ENCODE data around the gene GET4. TPM values are rescaled to one million over a fixed set of nuclear protein-coding genes. Genes with fewer than 3 reads are reported as not detected.
"Not testable (repeated sequence)": the region's sequence is repeated elsewhere in the genome, so short reads cannot be mapped to it uniquely, and the experiment has no call there.

Gene GET4
- total RNA-seq, 1 donor from 2014 or later = 4.2 TPM

DNA sequence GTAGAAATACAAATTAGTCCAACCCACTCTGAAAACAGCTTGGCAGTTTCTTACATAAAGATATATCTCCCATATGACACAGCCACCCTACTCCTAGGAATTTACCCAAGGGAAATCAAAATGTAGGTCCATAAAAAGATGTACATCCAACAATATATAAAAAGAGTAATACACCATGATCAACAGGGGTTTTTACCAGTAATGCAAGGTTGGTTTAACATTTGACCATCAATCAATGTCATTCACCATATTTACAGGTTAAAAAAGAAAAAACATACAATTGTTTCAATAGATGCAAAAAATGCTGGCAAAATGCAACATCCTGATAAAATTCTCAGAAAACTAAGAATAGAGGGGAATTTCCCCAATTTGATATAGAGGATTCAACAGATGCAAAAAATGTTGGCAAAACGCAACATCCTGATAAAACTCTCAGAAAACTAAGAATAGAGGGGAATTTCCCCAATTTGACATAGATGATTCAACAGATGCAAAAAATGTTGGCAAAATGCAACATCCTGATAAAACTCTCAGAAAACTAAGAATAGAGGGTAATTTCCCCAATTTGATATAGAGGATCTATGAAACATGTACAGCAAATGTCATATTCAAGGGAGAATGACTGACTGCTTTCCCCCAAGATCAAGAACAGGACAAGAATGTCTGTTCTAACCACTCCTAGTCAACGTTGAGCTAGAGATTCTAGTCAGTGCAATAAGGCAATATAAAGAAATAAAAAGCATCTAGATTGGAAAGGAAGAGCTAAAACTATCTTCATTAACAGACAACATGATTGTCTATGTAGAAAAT is 64.5 kb downstream of the GET4 start:
- Histone ChIP-seq H3K27ac (no peak overlapping the region), H3K27me3 (no peaks in the 10 kb centered on the region), H3K4me1 (no peaks in the 10 kb centered on the region), H3K4me3 (no peak overlapping the region), H3K36me3 (no peaks in the 10 kb centered on the region), H3K9me3 (no peaks in the 10 kb centered on the region)
- no peak for DNase-seq (ENCODE audit: low spot score in 2 of 2)
- intact Hi-C loops (cut with DNase I) = no loop called here
- TF ChIP-seq, protein P1, sequence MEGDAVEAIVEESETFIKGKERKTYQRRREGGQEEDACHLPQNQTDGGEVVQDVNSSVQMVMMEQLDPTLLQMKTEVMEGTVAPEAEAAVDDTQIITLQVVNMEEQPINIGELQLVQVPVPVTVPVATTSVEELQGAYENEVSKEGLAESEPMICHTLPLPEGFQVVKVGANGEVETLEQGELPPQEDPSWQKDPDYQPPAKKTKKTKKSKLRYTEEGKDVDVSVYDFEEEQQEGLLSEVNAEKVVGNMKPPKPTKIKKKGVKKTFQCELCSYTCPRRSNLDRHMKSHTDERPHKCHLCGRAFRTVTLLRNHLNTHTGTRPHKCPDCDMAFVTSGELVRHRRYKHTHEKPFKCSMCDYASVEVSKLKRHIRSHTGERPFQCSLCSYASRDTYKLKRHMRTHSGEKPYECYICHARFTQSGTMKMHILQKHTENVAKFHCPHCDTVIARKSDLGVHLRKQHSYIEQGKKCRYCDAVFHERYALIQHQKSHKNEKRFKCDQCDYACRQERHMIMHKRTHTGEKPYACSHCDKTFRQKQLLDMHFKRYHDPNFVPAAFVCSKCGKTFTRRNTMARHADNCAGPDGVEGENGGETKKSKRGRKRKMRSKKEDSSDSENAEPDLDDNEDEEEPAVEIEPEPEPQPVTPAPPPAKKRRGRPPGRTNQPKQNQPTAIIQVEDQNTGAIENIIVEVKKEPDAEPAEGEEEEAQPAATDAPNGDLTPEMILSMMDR (IDR thresholded peaks at IDR 0.05) = no peak

DNA sequence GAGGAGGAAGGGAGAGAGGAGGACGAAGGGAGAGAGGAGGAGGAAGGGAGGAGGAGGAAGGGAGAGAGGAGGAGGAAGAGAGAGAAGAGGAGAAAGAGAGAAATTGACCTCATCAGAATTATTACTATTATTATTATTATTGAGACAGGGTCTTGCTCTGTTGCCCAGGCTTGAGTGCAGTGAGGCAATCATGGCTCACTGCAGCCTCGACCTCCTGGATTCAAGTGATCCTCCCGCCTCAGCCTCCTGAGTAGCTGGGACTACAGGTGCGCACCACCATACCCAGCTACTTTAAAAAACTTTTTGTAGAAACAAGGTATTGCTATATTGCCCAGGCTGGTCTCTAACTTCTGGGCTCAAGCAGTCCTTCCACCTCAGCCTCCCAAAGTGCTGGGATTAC is 67.4 kb downstream of the GET4 start:
- H3K36me3 ChIP-seq; H3K27ac ChIP-seq; H3K4me3 ChIP-seq; H3K4me1 ChIP-seq; H3K9me3 ChIP-seq; DNase-seq (ENCODE audit: low spot score in 2 of 2); intact Hi-C loops (cut with DNase I); H3K27me3 ChIP-seq: not testable (repeated sequence)

DNA sequence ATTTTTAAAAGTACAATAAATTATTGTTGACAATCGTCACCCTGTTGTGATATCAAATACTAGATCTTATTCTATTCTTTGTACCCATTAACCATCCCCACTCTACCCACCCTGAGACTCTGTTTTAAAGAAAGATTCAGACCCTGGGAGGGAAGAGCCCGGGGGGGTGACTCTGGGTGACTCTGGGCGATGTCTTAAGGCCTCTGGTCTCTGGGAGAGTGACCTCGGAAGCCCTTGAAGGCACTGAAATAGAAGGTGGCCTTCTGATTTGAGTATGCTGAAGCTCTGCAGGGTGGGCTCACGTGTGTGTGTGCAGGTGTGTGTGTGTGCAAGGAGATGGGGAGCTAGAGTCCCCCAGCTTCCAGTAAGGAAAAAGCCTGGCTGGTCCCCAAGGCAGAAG is 68.4 kb downstream of the GET4 start:
- TF ChIP-seq, protein P1 (IDR thresholded peaks at IDR 0.05) = no peak
- H3K9me3 ChIP-seq = no peaks in the 10 kb centered on the region
- no peak overlapping the region for H3K27ac ChIP-seq
- no peaks in the 10 kb centered on the region for H3K4me1 ChIP-seq
- no peaks in the 10 kb centered on the region for H3K36me3 ChIP-seq
- intact Hi-C loops (cut with DNase I) = no loop called here
- H3K4me3 ChIP-seq = no peak overlapping the region
- no peaks in the 10 kb centered on the region for H3K27me3 ChIP-seq
- DNase-seq (ENCODE audit: low spot score in 2 of 2) = no peak

DNA sequence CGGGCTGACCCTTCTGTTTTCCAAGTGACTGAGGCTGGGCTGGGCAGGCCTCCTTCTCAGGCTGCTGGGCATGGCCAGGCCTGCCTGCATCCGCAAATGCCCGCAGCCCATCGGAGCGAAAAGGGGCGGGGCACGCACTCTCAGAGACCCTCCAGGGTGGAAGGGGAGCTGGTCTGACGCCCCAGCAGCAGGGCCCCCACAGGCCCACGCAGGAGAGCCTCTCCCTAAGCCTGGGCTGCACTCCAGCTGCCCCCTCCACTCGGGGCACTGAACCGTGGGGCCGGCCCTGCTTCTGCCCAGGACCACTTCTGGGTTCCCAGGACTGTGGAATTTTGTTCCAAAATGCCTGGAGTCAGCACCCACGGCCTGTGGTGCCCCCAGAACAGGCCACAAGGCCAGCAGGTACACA is 68.8 kb downstream of the GET4 start:
- TF ChIP-seq, protein P1 (IDR thresholded peaks at IDR 0.05) = no peak
- DNase-seq (ENCODE audit: low spot score in 2 of 2) = peak in 1 of 2 donors; percentile 55
- H3K9me3 ChIP-seq = no peaks in the 10 kb centered on the region
- H3K4me1 ChIP-seq = no peaks in the 10 kb centered on the region
- H3K27ac ChIP-seq = no peak overlapping the region
- H3K27me3 ChIP-seq = no peaks in the 10 kb centered on the region
- H3K36me3 ChIP-seq = no peaks in the 10 kb centered on the region
- no peak overlapping the region for H3K4me3 ChIP-seq
- intact Hi-C loops (cut with DNase I) = no loop called here

DNA sequence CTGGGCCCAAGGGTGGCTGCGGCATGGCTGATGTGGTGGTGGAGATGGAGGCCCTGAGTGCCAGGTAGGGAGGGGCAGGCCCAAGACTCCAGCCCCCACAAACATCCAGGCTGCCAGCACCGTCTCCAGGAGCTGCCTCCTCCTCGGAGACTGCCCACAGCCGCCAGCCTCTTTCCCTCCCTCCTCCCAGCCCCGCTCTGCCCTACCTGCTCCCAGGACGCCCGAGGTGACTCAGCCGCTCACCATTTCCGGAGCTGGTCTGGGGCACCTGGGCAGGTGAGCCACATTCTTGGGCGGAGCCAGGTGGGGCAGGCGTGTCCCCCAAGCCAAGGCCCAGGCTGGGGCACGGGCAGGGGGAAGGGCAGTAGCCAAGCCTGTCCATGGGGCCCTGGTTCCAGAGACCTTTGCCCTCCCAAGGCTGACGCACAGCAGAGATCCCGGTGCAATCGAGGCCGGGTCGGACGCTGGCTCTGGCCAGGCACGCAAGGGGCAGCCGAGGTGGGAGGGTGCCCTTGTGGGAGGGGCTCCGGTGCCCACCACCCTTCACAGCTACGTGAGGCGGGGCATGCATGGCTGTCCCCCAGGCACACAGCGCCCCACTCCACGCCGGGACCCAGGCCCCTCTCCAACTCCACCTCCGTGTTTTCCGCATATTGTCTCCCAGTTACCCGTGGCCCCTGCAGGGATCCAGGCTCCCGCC is 69.4 kb downstream of the GET4 start:
- Histone ChIP-seq H3K4me3 (no peak overlapping the region), H3K4me1 (no peaks in the 10 kb centered on the region), H3K36me3 (no peaks in the 10 kb centered on the region), H3K9me3 (no peaks in the 10 kb centered on the region), H3K27me3 (no peaks in the 10 kb centered on the region), H3K27ac (no peak overlapping the region)
- DNase-seq (ENCODE audit: low spot score in 2 of 2) = peak in 1 of 2 donors; percentile 58
- TF ChIP-seq, protein P1 (IDR thresholded peaks at IDR 0.05) = no peak
- intact Hi-C loops (cut with DNase I) = no loop called here

Other genes starting within 250 kb of the GET4 start
- gene DNAAF5, start 149.9 kb upstream of the GET4 start, total RNA-seq = 20.5 TPM
- 13.0 TPM for gene PRKAR1B, start 149.3 kb upstream of the GET4 start, total RNA-seq
- 186 TPM for gene SUN1, start 44.1 kb upstream of the GET4 start, total RNA-seq
- 44.5 TPM for gene ADAP1, start 78.1 kb downstream of the GET4 start, total RNA-seq
- 2.1 TPM for gene COX19, start 99.0 kb downstream of the GET4 start, total RNA-seq
- not detected for gene CYP2W1, start 106.6 kb downstream of the GET4 start, total RNA-seq
- gene GPR146, start 168.0 kb downstream of the GET4 start, total RNA-seq = 224 TPM
- gene GPER1, start 211.6 kb downstream of the GET4 start, total RNA-seq = 11.3 TPM